ENCODE data around the gene DAB2IP.
A peak's percentile ranks its signal among the peaks of the same experiment; 100 is the strongest.

DAB2IP gene

DNA sequence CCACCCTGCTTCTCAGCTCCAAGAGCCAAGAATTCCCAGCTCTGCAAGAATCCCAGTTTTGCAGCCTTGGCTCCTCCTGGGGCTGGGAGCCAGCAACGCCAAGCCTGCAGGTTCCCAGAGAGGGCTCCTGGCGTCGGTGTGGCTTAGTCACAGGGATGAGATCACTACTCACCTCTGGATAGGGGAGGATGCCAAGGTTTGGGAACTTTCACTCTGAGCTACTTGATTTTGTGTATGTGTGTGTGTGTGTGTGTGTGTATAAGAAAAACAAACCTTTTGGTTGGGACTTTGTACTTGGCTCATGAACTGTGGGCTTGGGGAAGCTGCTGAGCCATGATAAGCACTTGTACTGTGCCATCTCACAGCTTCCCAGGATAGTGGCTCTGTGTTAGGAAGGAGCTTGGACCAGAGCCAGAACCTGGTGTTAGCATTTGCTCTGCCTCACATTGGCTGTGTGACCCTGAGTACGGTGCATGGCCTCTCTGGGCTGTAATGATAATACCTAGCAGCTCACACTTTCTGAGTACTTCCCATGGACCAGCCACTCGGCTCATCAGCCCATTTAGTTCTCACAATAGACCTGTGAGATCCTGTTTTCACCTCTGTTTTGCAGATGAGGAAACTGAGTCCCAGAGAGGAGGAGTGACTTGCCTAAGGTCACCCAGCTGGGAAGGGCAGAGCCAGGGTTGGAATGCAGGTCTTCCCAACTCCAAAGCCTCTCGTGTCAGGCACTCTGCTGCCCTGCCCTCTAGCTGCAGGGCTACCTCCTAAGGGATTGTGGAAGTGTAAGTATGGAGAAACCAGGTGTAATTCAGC is 41.4 kb upstream of the DAB2IP start:
- Histone ChIP-seq H3K4me2 (ENCODE audit: low read depth, low read length, poor library complexity, severe bottlenecking) (no peak overlapping the region), H3K4me1 (ENCODE audit: insufficient read depth, low read length, poor library complexity, severe bottlenecking) (peaks cover 23% of the 10 kb centered on the region)
- TF ChIP-seq, protein P1, sequence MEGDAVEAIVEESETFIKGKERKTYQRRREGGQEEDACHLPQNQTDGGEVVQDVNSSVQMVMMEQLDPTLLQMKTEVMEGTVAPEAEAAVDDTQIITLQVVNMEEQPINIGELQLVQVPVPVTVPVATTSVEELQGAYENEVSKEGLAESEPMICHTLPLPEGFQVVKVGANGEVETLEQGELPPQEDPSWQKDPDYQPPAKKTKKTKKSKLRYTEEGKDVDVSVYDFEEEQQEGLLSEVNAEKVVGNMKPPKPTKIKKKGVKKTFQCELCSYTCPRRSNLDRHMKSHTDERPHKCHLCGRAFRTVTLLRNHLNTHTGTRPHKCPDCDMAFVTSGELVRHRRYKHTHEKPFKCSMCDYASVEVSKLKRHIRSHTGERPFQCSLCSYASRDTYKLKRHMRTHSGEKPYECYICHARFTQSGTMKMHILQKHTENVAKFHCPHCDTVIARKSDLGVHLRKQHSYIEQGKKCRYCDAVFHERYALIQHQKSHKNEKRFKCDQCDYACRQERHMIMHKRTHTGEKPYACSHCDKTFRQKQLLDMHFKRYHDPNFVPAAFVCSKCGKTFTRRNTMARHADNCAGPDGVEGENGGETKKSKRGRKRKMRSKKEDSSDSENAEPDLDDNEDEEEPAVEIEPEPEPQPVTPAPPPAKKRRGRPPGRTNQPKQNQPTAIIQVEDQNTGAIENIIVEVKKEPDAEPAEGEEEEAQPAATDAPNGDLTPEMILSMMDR (conservative IDR thresholded peaks at IDR 0.05; ENCODE audit: low read length) = no peak
- TF ChIP-seq EZH2phosphoT487 (IDR thresholded peaks at IDR 0.05; ENCODE audit: borderline replicate concordance) = no peak

DNA sequence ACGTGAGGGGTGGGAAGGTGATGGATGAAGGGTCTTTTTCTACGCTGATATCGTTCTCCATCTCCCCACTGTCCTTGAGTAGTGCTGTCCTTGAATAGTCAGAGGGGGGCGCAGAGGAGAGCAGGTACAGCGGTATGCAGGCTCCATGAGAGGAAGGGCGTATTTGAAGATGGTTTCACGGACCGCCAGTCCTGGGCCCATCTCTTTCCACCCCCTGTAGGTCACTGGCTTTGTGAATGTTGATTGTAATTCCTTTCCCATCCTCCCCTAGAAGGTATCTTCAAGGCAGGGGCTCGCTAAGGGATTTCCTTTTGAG is 40.8 kb upstream of the DAB2IP start:
- Histone ChIP-seq H3K4me3 (ENCODE audit: low read length, poor library complexity, severe bottlenecking) (no peak overlapping the region), H3K4me2 (ENCODE audit: low read depth, low read length, poor library complexity, severe bottlenecking) (no peak overlapping the region), H3K79me2 (ENCODE audit: insufficient read depth, low read length) (no peaks in the 10 kb centered on the region), H3K9me2 (replicated peaks; ENCODE audit: low read depth, low read length) (no peaks in the 10 kb centered on the region), H3K4me1 (ENCODE audit: insufficient read depth, low read length, poor library complexity, severe bottlenecking) (peaks cover 23% of the 10 kb centered on the region), H3K9me3 (ENCODE audit: insufficient read depth, low read depth, low read length) (no peaks in the 10 kb centered on the region), H2AFZ (ENCODE audit: low read length) (no peak overlapping the region), H3K36me3 (ENCODE audit: insufficient read depth, low read length) (no peaks in the 10 kb centered on the region), H4K20me1 (ENCODE audit: insufficient read depth, low read length, poor library complexity, severe bottlenecking) (no peaks in the 10 kb centered on the region), H3K9ac (ENCODE audit: low read depth, low read length, poor library complexity, severe bottlenecking) (no peak overlapping the region), H3K27me3 (ENCODE audit: insufficient read depth, low read length, poor library complexity, severe bottlenecking) (no peaks in the 10 kb centered on the region), H3F3A (ENCODE audit: low read depth) (no peaks in the 10 kb centered on the region)
- TF ChIP-seq, protein P1 (conservative IDR thresholded peaks at IDR 0.05; ENCODE audit: low read length) = no peak
- no peak for TF ChIP-seq EZH2phosphoT487 (IDR thresholded peaks at IDR 0.05; ENCODE audit: borderline replicate concordance)

More for the DNA sequence above, 41.4 kb upstream of the DAB2IP start:
- Histone ChIP-seq H3K9me3 (ENCODE audit: insufficient read depth, low read depth, low read length) (no peaks in the 10 kb centered on the region), H3K27me3 (ENCODE audit: insufficient read depth, low read length, poor library complexity, severe bottlenecking) (no peaks in the 10 kb centered on the region), H3K9ac (ENCODE audit: low read depth, low read length, poor library complexity, severe bottlenecking) (no peak overlapping the region), H2AFZ (ENCODE audit: low read length) (no peak overlapping the region), H3K4me3 (ENCODE audit: low read length, poor library complexity, severe bottlenecking) (no peak overlapping the region), H4K20me1 (ENCODE audit: insufficient read depth, low read length, poor library complexity, severe bottlenecking) (no peaks in the 10 kb centered on the region), H3K36me3 (ENCODE audit: insufficient read depth, low read length) (no peaks in the 10 kb centered on the region), H3K79me2 (ENCODE audit: insufficient read depth, low read length) (no peaks in the 10 kb centered on the region), H3F3A (ENCODE audit: low read depth) (no peaks in the 10 kb centered on the region), H3K9me2 (replicated peaks; ENCODE audit: low read depth, low read length) (no peaks in the 10 kb centered on the region)

DNA sequence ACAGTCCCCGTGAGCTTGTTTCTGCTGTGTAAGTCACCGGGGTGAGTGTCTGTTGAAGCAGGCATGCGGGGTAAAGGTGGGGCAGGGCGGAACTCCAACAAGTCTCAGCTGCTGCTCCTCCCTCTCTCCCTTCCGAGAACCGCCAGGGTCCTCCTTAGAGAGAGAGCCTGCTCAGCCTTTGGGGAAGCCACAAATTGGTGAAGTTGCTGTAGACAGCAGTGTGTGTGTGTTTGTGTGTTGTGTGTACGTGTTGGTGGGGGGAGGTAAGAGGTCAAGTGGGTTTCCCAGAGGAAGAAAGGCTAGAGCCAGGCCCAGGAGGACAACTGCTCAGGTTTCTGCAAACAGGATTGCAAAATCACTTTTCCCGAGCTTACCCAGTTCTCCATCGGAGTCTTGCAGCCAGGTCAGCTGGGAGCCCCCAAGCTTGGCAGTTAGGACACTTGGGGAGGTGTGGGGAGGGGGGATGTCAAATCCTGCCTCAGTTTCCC is 38.9 kb upstream of the DAB2IP start:
- H3K27me3 ChIP-seq (ENCODE audit: insufficient read depth, low read length, poor library complexity, severe bottlenecking) = no peaks in the 10 kb centered on the region
- H3K79me2 ChIP-seq (ENCODE audit: insufficient read depth, low read length) = no peaks in the 10 kb centered on the region
- H3K9me2 ChIP-seq (replicated peaks; ENCODE audit: low read depth, low read length) = no peaks in the 10 kb centered on the region
- H2AFZ ChIP-seq (ENCODE audit: low read length) = no peak overlapping the region
- H3K4me1 ChIP-seq (ENCODE audit: insufficient read depth, low read length, poor library complexity, severe bottlenecking) = peaks cover 22% of the 10 kb centered on the region
- H3K9ac ChIP-seq (ENCODE audit: low read depth, low read length, poor library complexity, severe bottlenecking) = no peak overlapping the region
- no peaks in the 10 kb centered on the region for H3K9me3 ChIP-seq (ENCODE audit: insufficient read depth, low read depth, low read length)
- H3K4me2 ChIP-seq (ENCODE audit: low read depth, low read length, poor library complexity, severe bottlenecking) = peak overlapping the region; percentile 51
- TF ChIP-seq, protein P1 (conservative IDR thresholded peaks at IDR 0.05; ENCODE audit: low read length) = no peak
- no peak overlapping the region for H3K4me3 ChIP-seq (ENCODE audit: low read length, poor library complexity, severe bottlenecking)
- H4K20me1 ChIP-seq (ENCODE audit: insufficient read depth, low read length, poor library complexity, severe bottlenecking) = no peaks in the 10 kb centered on the region
- no peaks in the 10 kb centered on the region for H3F3A ChIP-seq (ENCODE audit: low read depth)
- no peaks in the 10 kb centered on the region for H3K36me3 ChIP-seq (ENCODE audit: insufficient read depth, low read length)
